Endothelial cell (in vitro differentiated cells): Measurements from ENCODE around the gene PEAK3. TPM values are rescaled to one million over a fixed set of nuclear protein-coding genes. Genes with fewer than 3 reads are reported as not detected.

ENCODE experiments used
- DNase-seq: peaks from one replicate; pipeline ENCODE4 v3.0.0; 2021; ENCODE audit warnings: low spot score
- H3K27ac Mint-ChIP-seq: one replicate; pipeline ENCODE4 v1.8.0; 2021; ENCODE audit warnings: mixed read lengths, inconsistent platforms; ENCODE audit not compliant: unreplicated experiment
- H3K27me3 Mint-ChIP-seq: one replicate; pipeline ENCODE4 v1.8.0; 2021; ENCODE audit warnings: mild to moderate bottlenecking, moderate library complexity, mixed read lengths, inconsistent platforms; ENCODE audit not compliant: unreplicated experiment
- H3K36me3 Mint-ChIP-seq: one replicate; pipeline ENCODE4 v1.8.0; 2021; ENCODE audit warnings: mild to moderate bottlenecking, low read depth, mixed read lengths, inconsistent platforms; ENCODE audit not compliant: unreplicated experiment
- H3K4me1 Mint-ChIP-seq: one replicate; pipeline ENCODE4 v1.8.0; 2021; ENCODE audit warnings: mild to moderate bottlenecking, mixed read lengths, inconsistent platforms; ENCODE audit not compliant: unreplicated experiment
- H3K4me3 Mint-ChIP-seq: one replicate; pipeline ENCODE4 v1.8.0; 2021; ENCODE audit warnings: mild to moderate bottlenecking, mixed read lengths, inconsistent platforms; ENCODE audit not compliant: unreplicated experiment
- H3K9me3 Mint-ChIP-seq: one replicate; pipeline ENCODE4 v1.8.0; 2021; ENCODE audit warnings: mixed read lengths, inconsistent platforms; ENCODE audit not compliant: unreplicated experiment
- CTCF ChIP-seq: fragments of 200-600 bp; sonication (generic); IDR thresholded peaks from one replicate; pipeline ENCODE4 v1.5.0; 2021; ENCODE audit warnings: antibody characterized with exemption; ENCODE audit not compliant: unreplicated experiment
- total RNA-seq: library from RNA; stranded (reverse); fragmentation: NEBNext Ultra II Directional; extraction: Animal tissue kit (Norgen Biotek cat#: 25700); gene quantifications from one replicate; pipeline ENCODE4 v1.2.1, GENCODE V29; 2021; ENCODE audit not compliant: unreplicated experiment

Gene PEAK3
- total RNA-seq, 1 donor from 2014 or later: 0.97 TPM

DNA sequence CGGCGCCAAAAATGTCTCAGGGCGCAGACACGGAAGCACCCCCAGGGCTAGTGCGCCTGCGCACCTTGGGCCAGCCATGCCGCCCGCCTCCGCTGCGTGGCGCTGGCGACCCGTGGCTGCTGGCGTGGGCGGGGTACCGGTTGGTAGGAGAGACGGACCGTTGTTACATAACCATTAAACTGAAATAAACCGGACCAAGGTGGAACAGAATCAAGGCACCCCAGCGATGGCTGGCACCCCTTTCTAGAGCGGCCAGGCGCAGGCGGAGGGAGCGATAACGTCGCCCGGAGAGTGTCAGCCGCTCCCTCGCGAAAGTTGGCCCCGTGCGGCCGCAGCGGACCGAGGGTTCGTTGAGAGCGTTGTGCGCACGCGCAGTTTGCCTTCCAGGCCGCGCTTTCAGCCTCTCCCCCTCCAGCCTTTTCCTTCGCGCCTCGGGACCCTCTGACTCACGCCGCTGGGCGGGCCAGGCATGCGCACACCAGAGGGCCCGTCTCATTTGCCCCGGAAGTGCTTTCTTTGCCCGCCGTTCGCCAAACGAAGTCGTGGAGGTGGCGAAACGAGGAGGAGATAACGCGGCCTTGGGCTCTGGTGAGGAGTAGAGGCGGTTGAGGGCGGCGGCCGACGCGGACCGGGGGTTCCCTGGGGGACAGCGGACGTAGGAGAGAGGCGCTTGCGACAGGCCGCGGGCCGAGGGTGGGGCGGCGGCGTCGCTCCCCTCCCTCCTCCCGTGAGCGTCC, 45.5 kb downstream of the PEAK3 start, which contains the start of the genes PLEKHJ1 and SF3A2:
Gene PLEKHJ1, minus strand, starts transcription at position 16 of the 737 bp plus-strand sequence. CDS start 81 bp downstream, outside the sequence.
Gene SF3A2, plus strand, starts transcription at position 511 of the 737 bp plus-strand sequence. CDS start 6,595 bp downstream, outside the sequence.
- Mint-ChIP-seq H3K9me3 (no peaks in the 10 kb centered on the region), H3K4me1 (peaks cover 42% of the 10 kb centered on the region), H3K27ac (peak within 1 kb of the TSS; percentile 99), H3K36me3 (peaks cover 27% of the 10 kb centered on the region), H3K27me3 (peaks cover 23% of the 10 kb centered on the region), H3K4me3 (peak within 1 kb of the TSS; percentile 98)
- DNase-seq: peak; percentile 98
- TF ChIP-seq CTCF: peak; percentile 85

DNA sequence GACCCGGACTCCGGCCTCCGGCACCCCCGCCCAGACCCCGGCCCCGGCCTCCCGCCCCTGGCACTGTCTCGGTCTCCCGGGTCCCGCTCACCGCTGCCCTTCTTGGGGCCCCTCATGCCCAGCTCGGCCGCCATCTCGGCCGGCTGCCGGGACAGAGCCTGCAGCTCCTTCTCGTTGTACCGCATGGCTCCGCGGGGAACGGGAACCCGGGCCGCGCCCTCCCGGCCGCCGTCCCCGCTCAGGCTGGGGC, 46.0 kb downstream of the PEAK3 start:
- peak overlapping the region; percentile 98 for H3K4me3 Mint-ChIP-seq
- peaks cover 25% of the 10 kb centered on the region for H3K27me3 Mint-ChIP-seq
- DNase-seq: no peak
- H3K4me1 Mint-ChIP-seq: peaks cover 38% of the 10 kb centered on the region
- H3K9me3 Mint-ChIP-seq: no peaks in the 10 kb centered on the region
- TF ChIP-seq CTCF: no peak
- no peak overlapping the region for H3K27ac Mint-ChIP-seq
- H3K36me3 Mint-ChIP-seq: peaks cover 27% of the 10 kb centered on the region

DNA sequence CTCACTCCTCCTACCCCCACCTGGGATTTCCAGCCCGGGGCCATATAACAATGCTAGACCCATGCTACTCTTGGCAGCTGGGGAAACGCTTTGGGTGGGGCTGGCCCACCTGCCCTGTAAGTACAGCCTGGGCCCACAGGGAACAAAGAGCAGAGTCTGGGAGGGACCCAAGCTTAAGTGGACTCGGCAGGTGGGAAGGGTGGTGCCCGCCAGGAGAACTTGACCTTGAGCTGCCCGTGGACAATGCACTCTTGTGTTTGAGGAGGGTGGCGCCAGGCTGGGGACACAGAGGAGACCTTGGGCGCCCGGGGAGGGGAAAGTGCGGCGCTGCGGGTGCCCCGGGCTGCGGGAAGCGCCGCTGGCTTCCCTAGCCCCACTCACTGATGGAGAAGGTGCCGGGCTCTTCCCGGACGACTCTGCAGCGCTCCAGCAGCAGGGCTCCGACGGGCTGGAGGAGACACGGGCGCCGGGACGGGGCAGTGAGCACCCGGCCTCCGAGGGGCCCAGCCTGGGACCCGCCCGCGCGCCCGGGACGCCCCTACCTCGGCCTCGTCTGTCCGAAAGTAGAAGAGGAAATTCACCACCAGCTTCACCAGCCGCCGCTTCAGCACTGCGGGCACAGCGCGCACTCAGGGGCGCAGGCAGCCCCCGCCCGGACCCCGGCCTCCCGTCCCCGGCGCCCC, 46.5 kb downstream of the PEAK3 start:
- Mint-ChIP-seq H3K27me3 (peaks cover 25% of the 10 kb centered on the region), H3K4me3 (peak overlapping the region; percentile 98), H3K27ac (peak overlapping the region; percentile 70), H3K9me3 (no peaks in the 10 kb centered on the region), H3K4me1 (peaks cover 33% of the 10 kb centered on the region), H3K36me3 (peaks cover 29% of the 10 kb centered on the region)
- TF ChIP-seq CTCF: no peak
- no peak for DNase-seq

DNA sequence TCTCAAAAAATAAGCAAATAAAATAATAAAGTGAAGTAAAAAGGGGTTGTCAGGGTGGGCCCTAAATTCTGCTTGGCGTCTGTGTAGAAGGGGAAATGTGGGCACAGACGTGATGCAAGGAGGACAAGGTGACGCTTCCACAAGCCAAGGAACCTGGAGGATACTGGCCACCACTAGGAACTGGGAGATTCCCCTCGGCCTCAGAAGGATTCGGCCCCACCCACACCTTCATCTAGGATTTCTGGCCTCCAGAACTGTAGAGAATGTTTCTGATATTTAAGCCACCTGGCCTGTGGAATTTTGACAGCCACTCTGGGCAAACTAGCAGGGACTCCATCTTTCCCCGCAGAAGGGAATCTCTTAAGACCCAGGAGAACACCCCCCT, 47.0 kb downstream of the PEAK3 start:
- Mint-ChIP-seq H3K36me3 (peaks cover 31% of the 10 kb centered on the region), H3K27ac (peak overlapping the region; percentile 70), H3K4me1 (peaks cover 31% of the 10 kb centered on the region), H3K4me3 (peak overlapping the region; percentile 97), H3K9me3 (no peaks in the 10 kb centered on the region), H3K27me3 (peaks cover 24% of the 10 kb centered on the region)
- no peak for TF ChIP-seq CTCF
- no peak for DNase-seq
